ENCODE measurements around the gene GJC1. TPM values are rescaled to one million over a fixed set of nuclear protein-coding genes. Genes with fewer than 3 reads are reported as not detected.

GJC1 gene
- total and polyA plus RNA-seq, 2 donors (not counting 3 experiments of a cell fraction or from before 2014, with no cell fraction given) = 13.8 to 39.7 TPM

- H3K9ac ChIP-seq (replicated peaks; ENCODE audit: extremely low read depth, insufficient read depth, low read length) = no peak overlapping the region
- H2AFZ ChIP-seq (ENCODE audit: low read depth, low read length) = no peak overlapping the region
- TF ChIP-seq FOS (IDR thresholded peaks at IDR 0.05; ENCODE audit: borderline replicate concordance, insufficient read depth, low read length) (no peak), EZH2 (IDR thresholded peaks at IDR 0.05; ENCODE audit: borderline replicate concordance, low read depth, low read length, severe bottlenecking) (no peak), POLR2A (IDR thresholded peaks at IDR 0.05; ENCODE audit: low read depth, low read length) (no peak), MAX (IDR thresholded peaks at IDR 0.05; ENCODE audit: insufficient read depth, insufficient read length) (no peak), POLR2AphosphoS5 (IDR thresholded peaks at IDR 0.05; ENCODE audit: insufficient read depth, low read depth, low read length) (no peak), MYC (IDR thresholded peaks at IDR 0.05; ENCODE audit: low read depth, low read length) (no peak), JUN (IDR thresholded peaks at IDR 0.05; ENCODE audit: borderline replicate concordance, insufficient read depth, insufficient read length, low read depth) (no peak), GATA2 (IDR thresholded peaks at IDR 0.05; ENCODE audit: insufficient read depth, insufficient read length, low read depth, low read length) (no peak)
- TF ChIP-seq, protein P1, sequence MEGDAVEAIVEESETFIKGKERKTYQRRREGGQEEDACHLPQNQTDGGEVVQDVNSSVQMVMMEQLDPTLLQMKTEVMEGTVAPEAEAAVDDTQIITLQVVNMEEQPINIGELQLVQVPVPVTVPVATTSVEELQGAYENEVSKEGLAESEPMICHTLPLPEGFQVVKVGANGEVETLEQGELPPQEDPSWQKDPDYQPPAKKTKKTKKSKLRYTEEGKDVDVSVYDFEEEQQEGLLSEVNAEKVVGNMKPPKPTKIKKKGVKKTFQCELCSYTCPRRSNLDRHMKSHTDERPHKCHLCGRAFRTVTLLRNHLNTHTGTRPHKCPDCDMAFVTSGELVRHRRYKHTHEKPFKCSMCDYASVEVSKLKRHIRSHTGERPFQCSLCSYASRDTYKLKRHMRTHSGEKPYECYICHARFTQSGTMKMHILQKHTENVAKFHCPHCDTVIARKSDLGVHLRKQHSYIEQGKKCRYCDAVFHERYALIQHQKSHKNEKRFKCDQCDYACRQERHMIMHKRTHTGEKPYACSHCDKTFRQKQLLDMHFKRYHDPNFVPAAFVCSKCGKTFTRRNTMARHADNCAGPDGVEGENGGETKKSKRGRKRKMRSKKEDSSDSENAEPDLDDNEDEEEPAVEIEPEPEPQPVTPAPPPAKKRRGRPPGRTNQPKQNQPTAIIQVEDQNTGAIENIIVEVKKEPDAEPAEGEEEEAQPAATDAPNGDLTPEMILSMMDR (IDR thresholded peaks at IDR 0.05; ENCODE audit: extremely low read depth in 1 of 2, insufficient read depth in 1 of 2, low read depth in 1 of 2, low read length in 2 of 2) = no peak
- ChIA-PET POLR2A (interaction anchor here (0.6 kb wide), 2 partner anchors 30 to 83 kb away, joined by 3 to 4 read pairs; no protein-coding TSS in a partner anchor), CTCF (interaction anchor here (1.2 kb wide), 2 partner anchors 124 to 266 kb away, joined by 3 read pairs; no protein-coding TSS in a partner anchor)
- no TSS peak for BruUV-seq (replicated peaks)
- intact Hi-C loops (cut with micrococcal nuclease) (no loop called here), dilution Hi-C loops (cut with MboI; ENCODE audit: extremely low pct_ligation_motif_present, low sequenced_read_pairs) (loop anchor here (25.0 kb wide), 1 partner anchor 108 kb away; no protein-coding TSS in a partner anchor)
- no peaks in the 10 kb centered on the region for H3K27me3 ChIP-seq (ENCODE audit: control insufficient read depth in 2 of 2, insufficient read depth in 2 of 2, low read length in 2 of 2)
- no peak overlapping the region for H3K27ac ChIP-seq (ENCODE audit: insufficient read depth, low read depth, low read length)
- peaks cover 1% of the 10 kb centered on the region for H3K4me1 ChIP-seq (ENCODE audit: control insufficient read depth, extremely low read depth, insufficient read depth, low read length)
- H3K36me3 ChIP-seq (ENCODE audit: control insufficient read depth in 2 of 2, extremely low read depth in 1 of 2, insufficient read depth in 2 of 2, low read length in 2 of 2) = peaks cover 3 to 7% of the 10 kb centered on the region in 2 experiments
- no peak overlapping the region for H3K4me2 ChIP-seq (ENCODE audit: insufficient read depth, low read length)
- H3K9me3 ChIP-seq (replicated peaks; ENCODE audit: control insufficient read depth, insufficient read depth, low read length) = no peaks in the 10 kb centered on the region
- H3K9me1 ChIP-seq (replicated peaks; ENCODE audit: control insufficient read depth, extremely low read depth, insufficient read depth, low read length) = no peaks in the 10 kb centered on the region
- FAIRE-seq = no peak
- no peak overlapping the region for H3K4me3 ChIP-seq (replicated peaks in 1 of 3; ENCODE audit: insufficient read depth in 1 of 3, low read depth in 1 of 3, low read length in 3 of 3)
- H4K20me1 ChIP-seq (replicated peaks; ENCODE audit: control insufficient read depth, extremely low read depth, insufficient read depth, low read length) = no peaks in the 10 kb centered on the region
- no peaks in the 10 kb centered on the region for H3K79me2 ChIP-seq (ENCODE audit: control insufficient read depth, insufficient read depth, low read length)
- DNase-seq (ENCODE audit: low read depth, low spot score) = no peak
Measured at GRCh38 chr17:44754276-44754675, 75.8 kb downstream of the GJC1 start.
